Subcutaneous abdominal adipose tissue (tissue), 5 donors: ENCODE data around the gene ANXA11.
"Not testable (repeated sequence)": the region's sequence is repeated elsewhere in the genome, so short reads cannot be mapped to it uniquely, and the experiment has no call there.

Experiments used
- H3K27ac ChIP-seq: one replicate; pipeline ENCODE4 v1.7.0; 2013; ENCODE audit warnings: low read depth, mild to moderate bottlenecking, inconsistent platforms, low read length, moderate library complexity
- H3K27me3 ChIP-seq, 5 donors: one replicate each; pipeline ENCODE4 v1.7.0; 2013; ENCODE audit warnings: low read length in 5 of 5, inconsistent platforms in 1 of 5; ENCODE audit not compliant: control insufficient read depth in 5 of 5, insufficient read depth in 4 of 5
- H3K36me3 ChIP-seq, 5 donors: one replicate each; pipeline ENCODE4 v1.7.0; 2013; ENCODE audit warnings: low read length in 5 of 5; ENCODE audit not compliant: control insufficient read depth in 5 of 5, insufficient read depth in 5 of 5
- H3K4me1 ChIP-seq, 5 donors: one replicate each; pipeline ENCODE4 v1.7.0; 2013; ENCODE audit warnings: low read length in 5 of 5, mild to moderate bottlenecking in 3 of 5, moderate library complexity in 1 of 5; ENCODE audit not compliant: control insufficient read depth in 5 of 5, insufficient read depth in 5 of 5
- H3K4me3 ChIP-seq, 5 donors: one replicate each; pipeline ENCODE4 v1.7.0; 2013; ENCODE audit warnings: low read length in 5 of 5, low read depth in 1 of 5
- H3K9ac ChIP-seq, 5 donors: one replicate each; pipeline ENCODE4 v1.7.0; 2013; ENCODE audit warnings: low read length in 5 of 5, mild to moderate bottlenecking in 4 of 5, moderate library complexity in 3 of 5
- H3K9me3 ChIP-seq, 5 donors: one replicate each; pipeline ENCODE4 v1.7.0; 2013; ENCODE audit warnings: low read length in 5 of 5; ENCODE audit not compliant: control insufficient read depth in 5 of 5
- donor health status: healthy.
- donor health status: healthy.
- donor health status: healthy.
- donor health status: healthy.
- donor health status: healthy.

ANXA11 gene

GRCh38 chr10:80205477-80206276, at the start of gene ANXA11:
Gene ANXA11 (minus strand): TSS chr10:80205537. CDS start chr10:80172861, 32,676 bp downstream.
- no peaks in the 10 kb centered on the region for H3K27me3 ChIP-seq
- peaks cover 0 to 5% (median 0%) of the 10 kb centered on the region in 5 donors for H3K36me3 ChIP-seq
- H3K9me3 ChIP-seq: no peaks in the 10 kb centered on the region
- H3K27ac ChIP-seq: peak within 1 kb of the TSS; percentile 93
- H3K4me3 ChIP-seq: peak within 1 kb of the TSS; percentile 82 to 99 (median 87)
- H3K4me1 ChIP-seq: peaks cover 20 to 67% (median 58%) of the 10 kb centered on the region in 5 donors
- peak within 1 kb of the TSS; percentile 86 to 97 (median 92) for H3K9ac ChIP-seq

DNA sequence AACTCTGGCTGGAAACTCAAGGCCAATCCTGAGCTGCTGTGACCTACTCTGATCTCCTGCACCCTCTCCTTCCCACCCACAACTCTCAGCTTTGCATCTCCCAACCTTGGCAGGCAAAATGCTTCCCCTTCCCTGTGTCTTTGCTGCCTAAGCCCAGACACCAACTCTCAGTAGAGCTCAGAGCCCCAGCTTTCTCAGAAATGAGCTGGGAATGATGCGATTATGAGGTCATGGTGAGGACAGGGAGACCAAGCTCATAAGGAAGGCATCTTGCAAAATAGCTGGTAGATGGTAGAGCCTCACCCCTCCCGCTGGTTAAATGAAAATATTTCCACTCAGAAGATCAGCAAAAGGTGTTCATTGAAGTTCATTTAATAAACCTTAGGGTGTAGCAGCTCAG, 49.4 kb upstream of the ANXA11 start:
- H3K9ac ChIP-seq, H3K9me3 ChIP-seq, H3K36me3 ChIP-seq, H3K27ac ChIP-seq, H3K4me3 ChIP-seq, H3K4me1 ChIP-seq, H3K27me3 ChIP-seq: not testable (repeated sequence)

DNA sequence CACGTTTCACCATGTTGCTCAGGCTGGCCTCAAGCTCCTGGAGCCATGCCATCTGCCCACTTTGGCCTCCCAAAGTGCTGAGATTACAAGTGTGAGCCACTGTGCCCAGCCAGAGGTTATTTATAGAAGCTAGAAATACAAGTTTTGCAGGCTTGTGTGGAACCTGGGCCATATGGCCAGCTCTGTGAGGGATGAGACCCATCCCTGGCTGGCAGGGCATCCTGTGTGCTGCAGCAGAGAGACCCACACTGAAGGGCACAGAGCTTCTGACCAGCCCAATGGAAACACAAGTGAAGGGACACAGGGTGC, 48.6 kb upstream of the ANXA11 start:
- not testable (repeated sequence) for H3K27ac ChIP-seq, H3K9ac ChIP-seq, H3K4me1 ChIP-seq, H3K9me3 ChIP-seq, H3K27me3 ChIP-seq, H3K4me3 ChIP-seq, H3K36me3 ChIP-seq

- Histone ChIP-seq H3K27me3 (peaks cover 0 to 3% (median 3%) of the 10 kb centered on the region in 5 donors), H3K4me1 (no peaks in the 10 kb centered on the region), H3K4me3 (no peak overlapping the region), H3K27ac (no peak overlapping the region), H3K9me3 (no peaks in the 10 kb centered on the region), H3K36me3 (no peaks in the 10 kb centered on the region), H3K9ac (no peak overlapping the region)
Observed at GRCh38 chr10:80253266-80253962, 48.1 kb upstream of the ANXA11 start.

DNA sequence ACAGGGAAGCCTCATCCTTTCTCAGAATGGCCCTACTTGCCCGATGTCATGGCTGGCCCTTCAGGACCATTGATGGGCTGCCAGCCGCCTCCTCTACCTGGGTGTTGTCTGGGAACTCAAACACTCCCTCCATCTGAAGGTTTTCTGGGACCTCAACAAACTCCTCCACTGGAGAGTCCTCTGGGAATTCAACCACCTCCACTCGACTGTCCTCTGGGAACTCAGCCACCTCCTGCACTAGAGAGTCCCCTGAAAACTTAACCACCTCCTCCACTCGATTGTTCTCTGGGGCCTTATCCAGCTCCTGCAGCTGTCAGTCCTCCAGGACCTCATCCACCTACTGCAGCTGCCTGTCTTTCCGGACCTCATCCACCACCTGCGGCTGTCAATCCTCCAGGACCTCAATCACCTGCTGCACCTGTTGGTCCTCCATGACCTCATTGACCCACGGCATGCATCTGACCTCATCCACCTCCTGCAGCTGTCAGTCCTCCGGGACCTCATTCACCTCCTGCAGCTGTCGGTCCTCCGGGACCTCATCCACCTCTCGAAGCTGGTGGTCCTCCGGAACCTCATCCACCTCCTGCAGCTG, 47.1 kb upstream of the ANXA11 start:
- Histone ChIP-seq H3K27me3 (peaks cover 0 to 3% (median 3%) of the 10 kb centered on the region in 5 donors), H3K27ac (no peak overlapping the region), H3K9ac (no peak overlapping the region), H3K4me3 (no peak overlapping the region), H3K36me3 (no peaks in the 10 kb centered on the region), H3K9me3 (no peaks in the 10 kb centered on the region), H3K4me1 (no peaks in the 10 kb centered on the region)

DNA sequence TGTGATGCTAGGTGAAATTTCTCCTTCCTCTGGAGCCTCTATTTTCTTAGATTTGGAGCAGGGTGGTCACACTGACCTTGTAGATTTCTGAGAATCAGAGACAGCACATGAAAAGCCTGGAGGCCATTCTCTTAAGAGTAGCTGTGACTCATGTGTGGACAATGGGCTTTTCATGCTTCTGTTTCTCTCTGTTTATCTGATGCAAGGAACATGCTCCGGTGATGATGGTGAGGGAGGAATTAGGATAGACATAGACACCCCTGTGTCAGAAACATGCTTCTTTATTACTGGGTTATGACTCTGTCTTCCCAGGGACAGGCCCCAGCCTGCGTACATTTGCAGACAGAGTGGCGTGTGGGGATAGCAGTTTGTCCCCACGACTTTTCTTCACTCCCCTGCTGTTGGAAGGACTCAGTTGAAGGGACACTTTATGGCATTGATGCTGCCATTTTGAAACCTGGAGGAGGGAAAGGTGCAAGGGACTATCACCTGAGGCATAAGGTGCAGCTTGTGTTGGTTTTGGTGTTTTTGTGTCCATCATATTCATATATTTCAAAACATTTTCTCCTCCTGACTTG, 46.5 kb upstream of the ANXA11 start:
- H3K36me3 ChIP-seq, H3K27me3 ChIP-seq, H3K4me3 ChIP-seq: not testable (repeated sequence)

DNA sequence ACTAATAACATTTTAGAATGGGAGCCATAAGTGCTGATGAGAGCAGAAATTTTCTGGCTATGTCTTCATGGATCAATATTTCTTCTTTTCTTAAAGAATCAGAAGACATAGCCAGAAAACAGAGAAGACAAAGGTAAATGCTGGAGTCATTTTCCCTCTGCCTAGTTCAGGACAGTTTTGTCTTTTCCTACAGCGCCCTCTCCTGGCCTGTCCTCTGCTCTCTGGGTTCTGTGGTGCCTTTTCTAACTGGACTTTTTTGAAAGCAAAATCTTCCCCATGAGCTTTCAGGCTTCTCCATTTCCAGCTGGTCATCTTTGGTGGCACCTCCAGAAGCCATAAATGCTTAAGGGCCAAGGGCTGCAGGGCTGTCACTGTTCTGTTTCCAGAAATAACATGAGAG, 45.1 kb upstream of the ANXA11 start:
- not testable (repeated sequence) for H3K27me3 ChIP-seq, H3K27ac ChIP-seq, H3K9ac ChIP-seq, H3K4me1 ChIP-seq, H3K36me3 ChIP-seq, H3K4me3 ChIP-seq, H3K9me3 ChIP-seq

More for the DNA sequence above, 46.5 kb upstream of the ANXA11 start:
- not testable (repeated sequence) for H3K9me3 ChIP-seq, H3K9ac ChIP-seq, H3K4me1 ChIP-seq, H3K27ac ChIP-seq

DNA sequence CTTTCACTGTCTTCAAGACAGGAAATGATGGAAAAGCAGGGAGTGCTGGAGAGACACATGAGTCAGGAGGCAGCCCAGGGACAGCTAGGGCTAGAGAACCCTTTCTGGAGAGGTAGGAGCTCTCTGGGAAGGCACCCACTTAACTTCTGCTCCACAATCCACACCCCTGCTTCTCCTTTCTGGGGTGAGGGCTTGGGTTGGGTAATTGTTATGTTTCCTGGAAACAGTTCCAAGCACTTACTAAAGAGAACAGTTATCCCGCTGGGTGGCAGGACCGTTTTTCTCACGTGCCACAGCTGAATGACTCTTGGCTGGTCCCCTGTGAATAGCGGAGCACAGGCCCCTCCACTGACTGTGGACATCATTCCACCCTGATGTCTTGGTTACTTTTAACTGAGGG, 44.6 kb upstream of the ANXA11 start:
- not testable (repeated sequence) for H3K4me1 ChIP-seq, H3K4me3 ChIP-seq, H3K27me3 ChIP-seq, H3K9ac ChIP-seq, H3K36me3 ChIP-seq, H3K9me3 ChIP-seq, H3K27ac ChIP-seq

GRCh38 chr10:80247611-80248010, 42.3 kb upstream of the ANXA11 start:
- H3K27me3 ChIP-seq, H3K9ac ChIP-seq, H3K9me3 ChIP-seq, H3K4me3 ChIP-seq, H3K36me3 ChIP-seq, H3K4me1 ChIP-seq, H3K27ac ChIP-seq: not testable (repeated sequence)

DNA sequence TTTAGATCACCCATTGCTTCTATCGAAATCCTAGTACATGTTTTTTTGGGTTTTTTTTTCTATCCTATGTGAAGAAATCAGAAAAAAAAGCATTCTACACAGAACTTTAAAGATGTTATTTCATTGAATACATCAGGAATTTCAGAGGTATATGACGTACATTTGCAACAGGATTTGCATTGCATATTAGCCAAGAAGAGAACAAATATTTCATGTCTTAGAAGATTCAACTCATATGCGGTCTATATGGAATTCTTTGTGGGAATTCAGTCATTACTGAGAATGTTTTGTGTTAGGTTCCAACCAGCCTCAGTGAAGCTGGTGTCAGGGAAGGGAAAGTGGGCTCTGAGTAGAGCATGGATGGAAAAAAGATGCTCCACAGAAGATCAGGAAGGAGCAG, 39.0 kb upstream of the ANXA11 start:
- not testable (repeated sequence) for H3K9ac ChIP-seq, H3K27me3 ChIP-seq, H3K36me3 ChIP-seq, H3K4me1 ChIP-seq, H3K27ac ChIP-seq, H3K4me3 ChIP-seq, H3K9me3 ChIP-seq
